Heart left ventricle (tissue), 13 donors: ENCODE results near the gene DMKN.

Experiments used
- POLR2A ChIP-seq, 2 donors: fragments of 450-650 bp; IDR thresholded peaks; one replicate each; pipeline ENCODE4 v1.6.1; 2017; ENCODE audit warnings: antibody characterized with exemption in 2 of 2, mild to moderate bottlenecking in 2 of 2, moderate library complexity in 2 of 2
- TF ChIP-seq, protein P1 (sequence below), 12 donors: fragments of 200-600 bp; sonication (generic) in 4 of 12; IDR thresholded peaks; one replicate each; pipeline versions ENCODE4 v1.5.0 to v1.8.0; 2018 to 2022; ENCODE audit warnings: antibody characterized with exemption in 12 of 12, mild to moderate bottlenecking in 5 of 12
- donor health status: ischemic (EF 13 %, LVEDD 7.1; RV severe dilation, severe dysfunction).
- donor health status: DM: no; HTN: yes; CAD: no.
- donor health status: DM: no; HTN: no; CAD: no.
- donor health status: ischemic (EF 25% LVEDD 6.9; RV normal size, moderate dysfunction).
- donor health status: ischemic (EF 25% LVEDD 5.7; RV mildly dilated, moderate dysfunction).
- donor health status: ischemic (EF 35%, LVEDD 5.7; RV mildly dilated, moderate dysfunction).
- donor health status: nonischemic (EF 11% LVEDD 7.7; RV severe dilation, severe dysfunction).
- donor health status: DM: yes; HTN: yes; CAD: no.
- donor health status: PGD.
- donor health status: ischemic (EF 29% LVEDD 5.4; RV normal size, mild dysfunction).
- donor health status: nonischemic (EF 23%, LVEDD 6.1; RV moderate dilation, normal function).

DNA sequence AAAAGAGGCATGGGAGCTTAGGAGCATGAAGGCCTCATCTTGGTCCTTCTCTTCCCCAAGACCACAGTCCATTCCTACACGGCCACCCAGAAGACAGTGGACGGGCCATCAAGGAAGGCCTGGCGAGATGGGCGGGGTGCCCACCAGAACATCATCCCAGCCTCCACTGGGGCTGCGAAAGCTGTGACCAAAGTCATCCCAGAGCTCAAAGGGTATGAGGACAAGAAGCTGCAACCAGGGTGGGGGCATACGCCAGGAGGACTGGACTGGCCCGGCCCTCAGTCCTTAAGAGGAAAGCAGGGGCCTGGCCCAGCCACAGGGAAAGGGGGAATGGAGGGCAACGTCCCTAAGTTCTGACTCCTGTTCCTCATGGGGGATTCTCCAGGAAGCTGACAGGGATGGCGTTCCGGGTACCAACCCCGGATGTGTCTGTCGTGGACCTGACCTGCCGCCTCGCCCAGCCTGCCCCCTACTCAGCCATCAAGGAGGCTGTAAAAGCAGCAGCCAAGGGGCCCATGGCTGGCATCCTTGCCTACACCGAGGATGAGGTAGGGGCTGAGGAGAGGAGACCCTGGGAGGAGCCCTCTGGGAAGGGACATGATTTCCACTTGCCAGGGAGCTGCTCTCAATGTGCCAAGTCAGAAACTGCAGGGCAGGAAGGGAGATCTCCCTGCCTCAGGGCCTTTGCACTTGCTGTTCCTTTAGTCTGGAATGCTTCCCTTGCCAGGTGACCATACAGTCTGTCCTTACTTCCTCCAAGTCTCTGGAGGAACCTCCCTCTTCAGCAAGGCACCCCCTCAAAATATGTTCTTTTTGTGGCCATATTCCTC lies 30.0 kb upstream of the DMKN start:
- no peak for TF ChIP-seq POLR2A (IDR thresholded peaks at IDR 0.05)
- TF ChIP-seq, protein P1, sequence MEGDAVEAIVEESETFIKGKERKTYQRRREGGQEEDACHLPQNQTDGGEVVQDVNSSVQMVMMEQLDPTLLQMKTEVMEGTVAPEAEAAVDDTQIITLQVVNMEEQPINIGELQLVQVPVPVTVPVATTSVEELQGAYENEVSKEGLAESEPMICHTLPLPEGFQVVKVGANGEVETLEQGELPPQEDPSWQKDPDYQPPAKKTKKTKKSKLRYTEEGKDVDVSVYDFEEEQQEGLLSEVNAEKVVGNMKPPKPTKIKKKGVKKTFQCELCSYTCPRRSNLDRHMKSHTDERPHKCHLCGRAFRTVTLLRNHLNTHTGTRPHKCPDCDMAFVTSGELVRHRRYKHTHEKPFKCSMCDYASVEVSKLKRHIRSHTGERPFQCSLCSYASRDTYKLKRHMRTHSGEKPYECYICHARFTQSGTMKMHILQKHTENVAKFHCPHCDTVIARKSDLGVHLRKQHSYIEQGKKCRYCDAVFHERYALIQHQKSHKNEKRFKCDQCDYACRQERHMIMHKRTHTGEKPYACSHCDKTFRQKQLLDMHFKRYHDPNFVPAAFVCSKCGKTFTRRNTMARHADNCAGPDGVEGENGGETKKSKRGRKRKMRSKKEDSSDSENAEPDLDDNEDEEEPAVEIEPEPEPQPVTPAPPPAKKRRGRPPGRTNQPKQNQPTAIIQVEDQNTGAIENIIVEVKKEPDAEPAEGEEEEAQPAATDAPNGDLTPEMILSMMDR (IDR thresholded peaks at IDR 0.05): no peak
